HT-29 (cell line): ENCODE results near the gene LRP5. TPM values are rescaled to one million over a fixed set of nuclear protein-coding genes. Genes with fewer than 3 reads are reported as not detected.
"Not testable (repeated sequence)": the region's sequence is repeated elsewhere in the genome, so short reads cannot be mapped to it uniquely, and the experiment has no call there.

Experiments
- DNase-seq: peaks from one replicate; pipeline ENCODE4 v3.0.0-alpha.2; 2015; ENCODE audit warnings: low spot score
- total RNA-seq: library from RNA; depleted of rRNA; stranded (reverse); fragments of >200 nt; shearing (Covaris generic); gene quantifications from 2 replicates; pipeline ENCODE4 v1.2.3, GENCODE V29; 2014

Gene LRP5
- total RNA-seq, 1 experiment from 2014 or later: 199 TPM

DNA sequence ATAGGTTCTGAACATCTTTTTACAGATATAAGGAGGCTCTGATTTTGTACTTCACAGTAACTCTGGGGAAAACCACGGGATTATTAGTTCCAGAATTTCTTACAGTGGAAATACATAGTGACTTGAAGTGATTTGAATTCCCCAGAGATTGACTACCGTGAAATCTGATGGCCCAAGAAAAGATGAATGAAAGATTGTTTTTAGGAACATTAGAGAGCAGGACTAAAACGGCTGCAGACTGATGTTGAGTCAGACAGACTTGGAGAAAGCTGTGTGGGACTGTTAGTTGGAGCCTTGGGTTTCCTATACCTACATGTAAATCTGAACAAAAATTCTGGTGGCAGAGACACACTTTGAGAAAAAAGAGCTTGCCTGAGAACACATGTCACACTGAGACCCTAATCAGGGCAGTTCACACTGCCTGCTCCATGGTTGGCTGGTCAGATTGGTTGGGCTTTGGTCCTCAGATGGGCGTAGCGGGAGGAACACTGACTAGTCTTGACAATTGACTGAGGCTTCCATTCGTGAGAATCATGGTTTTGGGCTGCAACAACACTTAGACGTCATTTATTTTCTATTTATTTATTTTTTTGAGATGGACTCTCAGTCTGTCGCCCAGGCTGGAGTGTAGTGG, 154.9 kb downstream of the LRP5 start:
- DNase-seq: no peak

DNA sequence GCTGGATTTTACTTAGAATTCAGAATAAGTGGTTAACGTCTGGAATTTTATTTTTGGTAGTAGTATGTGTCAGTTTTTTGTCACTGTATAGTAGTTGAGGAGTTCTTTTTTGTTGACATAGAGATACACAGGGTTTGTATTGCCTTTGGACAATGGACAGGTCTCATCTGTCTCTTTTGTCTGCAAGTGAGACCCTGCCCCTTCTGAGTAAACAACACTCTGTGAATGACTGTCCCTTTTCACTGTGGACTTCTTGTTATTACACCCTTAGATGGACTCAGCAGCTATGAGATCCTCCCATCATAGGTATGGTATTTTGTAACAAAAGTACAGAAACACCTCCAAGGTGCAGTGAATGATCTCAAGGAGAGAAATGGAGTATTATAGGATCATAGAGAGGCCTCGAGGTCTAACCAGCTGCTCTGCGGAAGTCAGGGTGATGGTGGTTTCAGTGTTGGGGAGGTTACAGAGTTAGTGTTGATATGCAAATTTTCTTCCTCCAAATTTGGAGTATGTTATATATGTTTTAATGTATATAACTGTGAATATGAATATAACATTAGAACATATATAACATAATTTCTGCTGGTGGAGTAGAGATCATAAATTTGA, 155.9 kb downstream of the LRP5 start:
- DNase-seq: no peak

DNA sequence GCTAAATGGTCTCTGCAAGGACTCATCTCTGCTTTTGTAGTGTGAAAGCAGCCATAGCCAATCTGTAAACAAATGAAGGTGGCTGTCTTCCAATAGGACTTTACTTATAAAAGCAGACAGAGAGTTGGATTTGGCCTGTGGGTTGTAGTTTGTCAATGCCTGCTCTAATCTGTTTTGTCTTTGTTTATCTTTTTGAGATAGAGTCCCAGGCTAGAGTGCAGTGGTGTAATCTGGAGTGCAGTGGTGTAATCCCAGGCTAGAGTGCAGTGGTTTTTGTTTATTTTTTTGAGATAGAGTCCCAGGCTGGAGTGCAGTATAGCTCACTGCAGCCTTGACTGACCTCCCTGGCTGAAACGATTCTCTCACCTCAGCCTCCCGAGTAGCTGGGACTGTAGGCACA, 156.7 kb downstream of the LRP5 start:
- DNase-seq: no peak

DNA sequence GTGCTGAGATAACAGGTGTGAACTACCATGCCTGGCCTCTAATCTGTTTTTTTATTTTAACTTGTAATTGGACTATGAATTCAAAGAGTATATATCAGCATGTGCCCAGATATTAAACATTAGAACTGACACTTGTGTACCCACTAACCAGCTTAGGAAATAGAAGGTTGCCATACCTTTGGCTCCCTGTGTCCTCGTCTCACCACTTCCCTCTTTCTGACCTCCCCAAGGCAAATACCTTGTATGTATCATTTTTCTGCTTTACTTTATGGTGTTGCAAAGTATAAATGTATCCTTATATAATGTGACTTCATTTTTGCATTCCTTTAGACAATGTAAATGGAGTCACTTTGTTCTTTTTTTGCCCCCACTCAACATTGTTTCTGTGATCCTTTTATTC, 157.3 kb downstream of the LRP5 start:
- DNase-seq: no peak

DNA sequence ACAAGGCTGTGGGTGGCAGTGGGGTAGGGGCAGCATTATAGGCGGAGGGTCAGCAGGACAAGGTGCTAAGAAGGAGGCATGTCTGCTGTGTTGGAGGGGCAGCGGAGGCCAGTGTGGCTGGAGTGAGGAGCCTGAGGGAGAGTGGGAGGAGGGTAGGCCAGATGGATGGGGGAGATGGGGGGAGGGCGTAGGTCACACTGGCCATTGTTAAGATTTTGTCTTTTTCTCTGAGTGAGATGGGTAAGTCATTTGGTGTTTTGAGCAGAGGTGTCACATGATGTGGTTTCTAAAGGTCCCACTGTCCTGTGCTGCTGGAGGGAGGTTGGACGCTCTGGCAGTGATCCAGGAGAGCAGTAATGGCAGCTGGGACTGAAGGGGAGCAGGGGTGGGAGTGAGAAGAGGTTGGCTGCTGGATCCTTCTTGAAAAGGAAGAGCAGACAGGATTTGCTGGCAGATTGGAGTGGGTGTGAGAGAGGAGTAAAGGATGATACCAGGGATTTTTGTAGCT, 158.0 kb downstream of the LRP5 start:
- DNase-seq: no peak

DNA sequence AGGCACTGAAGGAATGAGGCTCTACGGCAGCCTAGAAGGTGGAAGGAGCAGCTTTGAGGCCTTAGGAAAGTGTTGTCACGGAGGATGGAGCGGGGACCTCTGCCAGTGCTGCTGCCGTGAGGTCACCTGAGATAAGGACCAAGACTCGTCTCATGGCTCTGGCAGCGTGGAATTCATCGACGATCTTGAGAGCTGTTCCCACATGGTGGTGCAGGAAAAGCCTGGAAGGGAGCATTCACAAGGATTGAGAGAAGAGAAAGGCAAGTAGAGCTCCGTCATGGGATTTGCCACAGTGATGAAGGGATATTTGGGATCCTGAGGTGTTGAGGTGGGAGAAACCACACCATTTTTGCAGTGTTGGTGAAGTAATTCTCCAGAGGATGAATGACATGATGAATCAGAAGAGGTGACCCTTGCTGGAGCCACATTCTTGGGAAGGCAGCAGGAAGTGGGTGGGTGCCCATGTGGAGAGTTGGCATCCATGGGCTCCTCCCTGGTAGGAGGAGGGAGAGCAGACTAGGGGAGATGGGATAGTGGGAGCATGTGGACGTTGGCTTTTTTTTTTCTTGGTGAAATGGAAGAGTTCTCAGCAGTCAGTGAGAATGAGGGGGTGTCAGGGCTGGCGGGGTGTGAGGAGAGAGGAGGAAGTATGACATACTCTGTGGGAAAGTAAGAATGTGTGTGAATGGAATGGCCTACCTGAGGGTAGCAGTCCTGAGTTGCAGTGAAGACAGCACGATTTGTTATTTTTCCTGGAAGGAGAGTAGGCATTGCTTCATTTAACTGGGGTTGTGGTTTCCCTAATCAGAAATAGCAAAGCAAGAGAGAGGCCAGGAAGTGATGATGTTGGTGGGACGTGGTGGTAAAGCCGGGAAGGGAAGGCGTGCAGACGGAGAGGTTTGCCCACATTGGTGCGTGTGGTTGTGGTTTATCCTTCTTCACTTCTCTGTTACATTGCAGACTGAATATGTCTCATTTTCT, 159.3 kb downstream of the LRP5 start:
- no peak for DNase-seq

DNA sequence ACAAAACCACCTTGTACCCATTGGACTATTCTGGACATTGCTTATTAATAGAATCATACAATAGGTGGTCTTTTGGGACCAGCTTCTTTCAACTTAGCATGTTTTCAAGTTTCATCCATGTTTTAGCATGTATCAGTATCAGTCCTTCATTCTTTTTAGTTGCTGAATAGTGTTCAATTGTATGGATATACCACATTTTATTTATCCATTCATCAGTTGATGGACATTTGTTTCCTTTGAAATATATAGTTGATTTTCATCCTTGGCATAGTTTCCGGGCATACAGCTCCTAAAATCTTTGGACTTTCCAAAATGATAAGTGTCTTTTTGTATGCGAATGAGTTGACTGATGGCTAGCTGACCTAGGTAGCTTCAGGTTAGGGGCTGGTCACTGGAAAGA, 160.4 kb downstream of the LRP5 start:
- DNase-seq: no peak

DNA sequence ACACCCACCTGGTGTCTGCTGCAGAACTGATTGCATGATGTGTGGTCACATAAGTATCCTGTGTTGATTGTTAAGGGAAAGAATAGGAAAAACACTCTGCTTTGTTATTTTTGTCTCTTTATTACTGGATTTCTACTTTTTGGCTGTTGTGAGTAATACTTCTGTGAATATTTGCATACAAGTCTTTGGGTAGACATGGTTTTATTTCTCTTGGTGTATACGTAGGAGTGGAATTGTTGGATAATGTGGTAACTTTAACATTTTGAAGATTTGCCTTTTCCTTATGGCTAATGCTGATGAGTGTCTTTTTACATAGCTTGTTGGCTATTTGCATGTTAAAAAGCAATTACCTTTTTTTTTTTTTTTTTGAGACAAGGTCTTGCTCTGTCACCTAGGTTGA, 161.3 kb downstream of the LRP5 start:
- DNase-seq: no peak

DNA sequence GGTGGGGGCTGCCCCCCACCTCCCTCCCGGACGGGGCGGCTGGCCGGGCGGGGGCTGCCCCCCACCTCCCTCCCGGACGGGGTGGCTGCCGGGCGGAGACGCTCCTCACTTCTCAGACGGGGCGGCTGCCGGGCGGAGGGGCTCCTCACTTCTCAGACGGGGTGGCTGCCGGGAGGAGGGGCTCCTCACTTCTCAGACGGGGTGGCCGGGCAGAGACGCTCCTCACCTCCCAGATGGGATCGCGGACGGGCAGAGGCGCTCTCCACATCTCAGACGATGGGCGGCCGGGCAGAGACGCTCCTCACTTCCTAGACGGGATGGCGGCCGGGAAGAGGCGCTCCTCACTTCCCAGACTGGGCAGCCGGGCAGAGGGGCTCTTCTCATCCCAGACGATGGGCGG, 163.2 kb downstream of the LRP5 start:
- not testable (repeated sequence) for DNase-seq

DNA sequence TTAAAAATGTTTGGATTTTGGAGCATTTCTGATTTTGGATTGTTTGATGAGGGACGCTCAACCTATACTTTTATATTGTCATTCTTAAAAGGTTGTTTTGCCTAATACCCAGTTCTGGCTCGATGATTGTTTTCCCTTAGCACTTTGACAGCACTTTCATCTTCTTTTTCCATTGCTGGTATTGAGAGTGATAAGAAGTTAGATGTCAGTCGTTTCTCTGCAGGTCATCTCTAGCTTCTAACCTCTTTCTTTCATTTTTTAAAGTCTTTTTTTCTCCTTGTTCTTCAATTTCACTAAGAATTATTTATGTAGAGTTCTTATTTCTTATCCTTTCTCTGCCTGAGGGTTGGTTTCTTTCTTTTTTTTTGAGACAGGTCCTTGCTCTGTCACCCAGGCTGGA, 167.0 kb downstream of the LRP5 start:
- DNase-seq: no peak

DNA sequence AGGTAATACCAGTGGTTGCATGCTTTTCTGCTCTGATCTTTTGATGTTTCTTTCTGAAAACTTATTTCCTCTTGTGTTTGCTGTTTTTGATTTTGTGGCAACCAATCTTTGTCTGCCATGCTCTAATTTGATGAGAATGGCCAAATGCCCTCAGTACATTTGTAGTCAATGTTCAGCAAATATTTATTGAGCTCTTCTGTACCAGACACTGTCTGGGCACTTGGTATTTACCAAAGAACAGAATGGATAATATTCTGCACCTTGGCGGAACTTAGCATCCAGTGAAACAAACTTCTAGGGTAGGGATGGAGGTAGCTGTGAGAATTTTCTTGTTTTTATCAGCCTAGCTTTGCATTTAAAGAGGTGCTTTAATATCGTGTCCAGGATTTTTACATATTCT, 167.8 kb downstream of the LRP5 start:
- DNase-seq: no peak

DNA sequence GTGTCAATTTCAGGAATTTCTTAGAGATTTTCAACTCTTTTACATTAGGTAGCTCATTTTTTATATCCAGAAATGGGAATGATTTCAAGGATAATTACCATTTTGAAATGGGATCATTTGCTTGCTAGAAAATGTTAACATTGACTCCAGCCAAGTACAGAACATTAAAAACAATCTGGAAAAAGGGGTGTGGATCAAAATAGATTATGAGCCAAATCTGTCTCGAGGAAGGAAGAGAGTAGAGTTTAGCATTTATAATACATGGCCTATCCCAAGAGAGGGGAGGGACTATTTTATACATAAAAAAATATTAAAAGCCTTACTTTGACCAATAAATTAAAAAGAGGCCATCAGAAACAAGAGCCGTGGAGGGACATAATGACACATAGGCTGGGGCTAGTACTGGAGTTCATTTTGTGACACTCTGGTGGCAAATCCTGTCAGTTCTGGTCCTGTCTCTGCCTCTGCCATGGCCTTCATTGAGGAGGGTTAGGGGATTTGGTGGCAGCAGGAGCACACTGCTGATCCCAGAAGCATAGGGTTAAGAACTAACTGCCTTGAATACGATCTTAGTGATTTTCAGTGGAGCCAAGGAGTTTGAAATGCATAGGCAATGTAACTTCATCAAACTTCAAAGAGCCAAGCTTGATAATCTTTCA, 168.6 kb downstream of the LRP5 start:
- no peak for DNase-seq

DNA sequence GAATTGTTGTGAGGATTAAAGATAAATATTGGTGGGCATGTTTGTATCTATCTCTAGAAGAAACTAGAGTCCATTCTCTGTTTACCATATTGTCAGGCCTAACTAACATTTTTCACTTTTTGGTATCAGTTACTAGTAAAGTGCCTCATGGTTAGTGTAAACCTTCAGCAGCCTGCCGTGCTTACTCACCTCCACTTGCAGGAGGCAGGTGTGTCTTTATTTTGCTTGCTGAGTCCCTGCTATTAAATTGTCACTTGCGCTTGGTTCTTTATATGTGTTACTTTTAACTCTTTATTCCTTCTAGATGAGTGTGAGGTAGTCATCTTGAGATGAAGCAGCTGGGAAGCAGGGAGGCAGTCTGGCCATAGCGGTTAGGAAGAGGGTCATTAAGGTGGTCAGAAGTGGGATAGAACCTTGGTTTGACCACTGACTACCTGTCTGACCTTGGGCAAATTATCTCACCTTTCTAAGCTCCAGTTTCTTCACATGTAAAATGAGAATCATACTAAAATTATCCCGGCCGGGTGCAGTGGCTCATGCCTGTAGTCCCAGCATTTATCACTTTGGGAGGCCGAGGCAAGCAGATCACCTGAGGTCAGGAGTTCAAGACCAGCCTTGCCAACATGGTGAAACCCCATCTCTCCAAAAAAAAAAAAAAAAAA, 169.3 kb downstream of the LRP5 start:
- DNase-seq: no peak

DNA sequence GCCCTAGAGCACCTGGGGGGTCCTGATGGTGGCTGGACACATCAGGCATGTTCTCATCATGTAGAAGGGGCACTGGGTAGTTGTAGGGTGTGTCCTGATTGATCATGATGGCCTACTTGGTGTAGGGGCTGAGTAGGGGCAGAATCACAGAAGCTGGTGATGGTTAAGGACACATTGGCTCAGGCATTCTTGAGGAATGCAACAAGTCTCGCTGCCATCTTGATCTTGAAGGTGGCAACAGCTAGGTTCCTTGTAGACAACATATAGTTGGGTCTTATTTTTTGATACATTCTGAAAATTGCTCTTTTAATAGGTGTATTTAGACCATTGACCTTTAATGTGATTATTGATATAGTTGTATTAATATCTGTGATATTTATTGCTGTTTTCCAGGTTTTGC, 176.2 kb downstream of the LRP5 start:
- DNase-seq: no peak

DNA sequence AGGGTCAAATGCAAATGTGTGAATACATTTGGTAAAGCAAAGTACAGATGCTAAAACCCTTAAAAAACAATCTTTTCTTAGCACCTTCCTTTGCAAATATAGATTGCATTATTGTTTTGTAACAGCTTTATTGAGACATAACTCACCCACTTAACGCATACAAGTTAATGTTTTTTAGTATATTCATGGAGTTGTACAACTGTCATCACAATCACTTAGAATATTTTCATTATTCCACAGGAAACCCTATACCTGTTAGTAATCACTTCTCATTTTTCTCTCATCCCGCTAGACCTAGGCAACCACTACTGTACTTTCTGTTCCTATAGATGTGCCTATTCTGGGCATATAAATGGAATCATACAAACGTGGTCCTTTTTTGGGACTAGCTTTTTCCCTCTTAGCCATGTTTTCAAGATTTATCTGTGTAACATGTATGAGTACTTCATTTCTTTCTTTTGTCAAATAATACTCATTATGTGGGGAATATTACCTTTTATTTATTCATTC, 182.9 kb downstream of the LRP5 start:
- no peak for DNase-seq

DNA sequence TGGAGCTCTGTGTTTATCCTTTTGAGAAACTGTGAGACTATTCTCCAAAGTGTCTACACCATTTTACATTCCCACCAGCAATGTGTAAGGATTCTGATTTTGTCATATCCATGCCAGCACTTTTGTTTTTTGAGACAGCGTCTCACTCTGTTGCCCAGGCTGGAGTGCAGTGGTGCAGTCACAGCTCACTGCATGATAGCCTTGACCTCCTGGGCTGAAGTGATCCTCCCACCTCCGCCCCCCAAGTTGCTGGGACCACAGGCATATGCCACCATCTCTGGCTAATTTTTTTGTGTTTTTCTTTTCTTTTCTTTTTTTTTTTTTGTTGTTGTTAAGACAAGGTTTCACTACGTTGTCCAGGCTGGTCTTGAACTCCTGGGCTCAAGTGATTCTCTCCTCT, 183.5 kb downstream of the LRP5 start:
- DNase-seq: no peak

DNA sequence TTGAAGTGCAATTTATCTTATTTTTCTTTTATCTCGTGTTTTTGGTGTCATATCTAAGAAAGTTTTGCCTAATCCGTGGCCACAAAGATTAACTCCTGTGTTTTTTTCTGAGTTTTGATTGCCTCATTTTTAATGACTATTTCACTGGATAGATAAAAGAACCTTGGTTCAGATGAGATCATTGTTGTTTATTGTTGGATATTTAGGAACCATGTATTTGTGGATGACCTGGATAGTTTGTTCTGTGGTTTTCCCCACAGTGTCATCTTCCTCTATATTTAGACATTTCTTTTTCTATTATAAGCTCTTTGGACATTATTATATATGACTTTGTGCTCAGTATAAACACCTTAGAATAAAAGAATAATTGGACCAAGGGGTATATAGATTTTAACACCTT, 185.4 kb downstream of the LRP5 start:
- DNase-seq: no peak

DNA sequence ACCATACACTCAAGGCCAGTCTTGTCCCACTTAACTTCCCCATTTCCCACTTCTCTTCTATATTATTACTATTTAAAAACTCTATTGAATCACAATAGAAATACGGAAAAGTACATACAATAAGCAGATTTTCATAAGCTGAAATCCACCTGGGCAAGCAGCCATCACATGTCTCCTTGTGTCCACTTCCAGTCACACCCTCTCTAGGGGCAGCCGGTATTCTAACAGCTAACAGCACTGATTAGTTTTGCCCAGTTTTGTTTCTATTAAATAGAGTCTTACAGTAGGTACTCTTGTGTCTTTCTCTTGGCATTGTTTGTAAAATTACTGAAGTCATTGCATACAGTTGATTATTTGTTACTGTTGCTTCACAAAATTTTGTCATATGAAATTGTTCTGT, 185.9 kb downstream of the LRP5 start:
- no peak for DNase-seq
